GM21528 (cell line): ENCODE measurements around the gene SERPINB6.
"Not testable (repeated sequence)": the region's sequence is repeated elsewhere in the genome, so short reads cannot be mapped to it uniquely, and the experiment has no call there.

Experiments used
- ATAC-seq: cut with Tn5 transposase; IDR thresholded peaks from one replicate; pipeline ENCODE4 v1.9.1; 2021; ENCODE audit warnings: mild to moderate bottlenecking, moderate library complexity; ENCODE audit not compliant: unreplicated experiment, low FRiP score

The SERPINB6 gene

GRCh38 chr6:2959909-2960719 is 11.3 kb downstream of the SERPINB6 start:
- no peak for ATAC-seq

- no peak for ATAC-seq
These were observed 12.6 kb downstream of the SERPINB6 start for GRCh38 chr6:2958776-2959175.

- ATAC-seq, result no peak
These were observed 13.0 kb downstream of the SERPINB6 start for GRCh38 chr6:2958331-2958711.

- ATAC-seq, result no peak
These were observed 13.6 kb downstream of the SERPINB6 start for GRCh38 chr6:2957696-2958330.

GRCh38 chr6:2956930-2957685 is 14.3 kb downstream of the SERPINB6 start:
- ATAC-seq, result no peak

GRCh38 chr6:2953098-2953497 is 18.3 kb downstream of the SERPINB6 start:
- ATAC-seq, result no peak

- ATAC-seq, result no peak
These were observed 18.7 kb downstream of the SERPINB6 start for GRCh38 chr6:2952557-2953095.

GRCh38 chr6:2951728-2952127 is 19.6 kb downstream of the SERPINB6 start:
- ATAC-seq, result no peak

- ATAC-seq, result no peak
These were observed 20.7 kb downstream of the SERPINB6 start for GRCh38 chr6:2950713-2951112.

GRCh38 chr6:2949536-2950083 is 21.8 kb downstream of the SERPINB6 start:
- ATAC-seq, result no peak

GRCh38 chr6:2949121-2949520 is 22.2 kb downstream of the SERPINB6 start:
- ATAC-seq, result no peak

GRCh38 chr6:2948228-2949025 is 22.9 kb downstream of the SERPINB6 start:
- no peak for ATAC-seq

GRCh38 chr6:2947445-2947844 is 23.9 kb downstream of the SERPINB6 start:
- no peak for ATAC-seq

- no peak for ATAC-seq
These were observed 26.3 kb downstream of the SERPINB6 start for GRCh38 chr6:2945153-2945452.

GRCh38 chr6:2944405-2945152 is 26.8 kb downstream of the SERPINB6 start:
- no peak for ATAC-seq

GRCh38 chr6:2943564-2943955 is 27.8 kb downstream of the SERPINB6 start:
- ATAC-seq, result no peak

GRCh38 chr6:2942914-2943563 is 28.3 kb downstream of the SERPINB6 start:
- ATAC-seq, result no peak

GRCh38 chr6:2942116-2942515 is 29.3 kb downstream of the SERPINB6 start:
- not testable (repeated sequence) for ATAC-seq

GRCh38 chr6:2940851-2941250 is 30.5 kb downstream of the SERPINB6 start:
- ATAC-seq, result no peak
